Epidermal melanocyte (primary cell): ENCODE data around the gene GNB5.

Experiments used
- DNase-seq: peaks from one replicate; pipeline ENCODE4 v3.0.0; 2011; ENCODE audit warnings: low spot score; ENCODE audit not compliant: insufficient read length

GNB5 gene

GRCh38 chr15:52067545-52067926 is 123.7 kb downstream of the GNB5 start:
- DNase-seq, result no peak

DNA sequence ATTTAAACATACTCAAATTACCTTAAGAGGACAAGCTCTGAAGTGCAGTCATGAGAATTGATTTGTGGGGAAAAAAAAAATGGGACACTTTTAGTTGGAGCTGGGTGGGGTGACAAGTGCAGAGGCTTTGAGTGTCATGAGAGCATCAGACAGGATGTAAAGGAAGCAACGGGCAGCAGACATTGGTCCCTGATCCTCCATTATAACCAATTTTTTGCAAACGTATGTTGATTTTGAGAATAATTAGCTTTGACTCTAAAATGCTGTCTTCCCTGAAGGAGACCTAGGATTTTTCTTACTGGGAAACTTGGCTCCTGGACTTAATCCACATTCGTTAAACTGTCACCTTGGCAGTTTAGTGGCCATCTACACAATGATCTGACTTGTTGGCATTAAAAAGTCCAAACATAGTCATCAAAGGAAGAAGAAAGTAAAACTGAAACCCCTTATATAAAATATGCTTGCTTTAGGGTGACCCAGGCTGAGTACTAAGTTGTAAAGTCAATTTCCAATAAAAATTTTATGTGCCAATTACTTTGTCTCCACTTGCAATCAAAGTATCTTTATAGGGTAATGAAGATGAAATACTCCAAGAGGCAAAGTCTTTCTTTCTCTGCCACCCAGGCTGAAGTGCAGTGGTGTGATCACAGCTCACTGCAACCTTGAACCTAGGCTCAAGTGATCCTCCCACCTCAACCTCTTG is 124.2 kb downstream of the GNB5 start:
- DNase-seq, result no peak
